Bronchial epithelial cell (primary cell): ENCODE results near the gene RDH12. TPM values are rescaled to one million over a fixed set of nuclear protein-coding genes. Genes with fewer than 3 reads are reported as not detected.

ENCODE experiments used
- DNase-seq: peaks from one replicate; pipeline ENCODE4 v3.0.0-alpha.2; 2010; ENCODE audit warnings: low read depth
- FAIRE-seq: peaks from 2 replicates; lab custom pipeline; 2011; peaks lifted over from hg19 to GRCh38; lab: Jason Lieb, UNC
- H3K27me3 ChIP-seq: 2 replicates; pipeline ENCODE4 v1.5.1; 2011; ENCODE audit warnings: low read length; ENCODE audit not compliant: control insufficient read depth, insufficient read depth
- H3K36me3 ChIP-seq: 2 replicates; pipeline ENCODE4 v1.5.1; 2011; ENCODE audit warnings: low read length; ENCODE audit not compliant: control insufficient read depth, insufficient read depth
- H3K4me3 ChIP-seq: 2 replicates; pipeline ENCODE4 v1.5.1; 2011; ENCODE audit warnings: mild to moderate bottlenecking, low read depth, low read length, control low read depth
- total RNA-seq: library from RNA; depleted of rRNA; stranded (reverse); fragments of >200 nt; gene quantifications from 2 replicates; pipeline ENCODE4 v1.2.1, GENCODE V29; 2014
- TF ChIP-seq, protein P1 (sequence below): IDR thresholded peaks from 2 replicates; pipeline ENCODE4 v1.5.1; 2011; ENCODE audit warnings: mild to moderate bottlenecking, moderate library complexity, low read length, control low read depth, inconsistent platforms; ENCODE audit not compliant: insufficient read depth, severe bottlenecking

RDH12 gene
- total RNA-seq, 1 donor from 2014 or later, result 1.3 TPM

- TF ChIP-seq, protein P1, sequence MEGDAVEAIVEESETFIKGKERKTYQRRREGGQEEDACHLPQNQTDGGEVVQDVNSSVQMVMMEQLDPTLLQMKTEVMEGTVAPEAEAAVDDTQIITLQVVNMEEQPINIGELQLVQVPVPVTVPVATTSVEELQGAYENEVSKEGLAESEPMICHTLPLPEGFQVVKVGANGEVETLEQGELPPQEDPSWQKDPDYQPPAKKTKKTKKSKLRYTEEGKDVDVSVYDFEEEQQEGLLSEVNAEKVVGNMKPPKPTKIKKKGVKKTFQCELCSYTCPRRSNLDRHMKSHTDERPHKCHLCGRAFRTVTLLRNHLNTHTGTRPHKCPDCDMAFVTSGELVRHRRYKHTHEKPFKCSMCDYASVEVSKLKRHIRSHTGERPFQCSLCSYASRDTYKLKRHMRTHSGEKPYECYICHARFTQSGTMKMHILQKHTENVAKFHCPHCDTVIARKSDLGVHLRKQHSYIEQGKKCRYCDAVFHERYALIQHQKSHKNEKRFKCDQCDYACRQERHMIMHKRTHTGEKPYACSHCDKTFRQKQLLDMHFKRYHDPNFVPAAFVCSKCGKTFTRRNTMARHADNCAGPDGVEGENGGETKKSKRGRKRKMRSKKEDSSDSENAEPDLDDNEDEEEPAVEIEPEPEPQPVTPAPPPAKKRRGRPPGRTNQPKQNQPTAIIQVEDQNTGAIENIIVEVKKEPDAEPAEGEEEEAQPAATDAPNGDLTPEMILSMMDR, result no peak
- DNase-seq (no peak), FAIRE-seq (no peak)
- Histone ChIP-seq H3K4me3 (no peak overlapping the region), H3K27me3 (no peaks in the 10 kb centered on the region), H3K36me3 (peaks cover 12% of the 10 kb centered on the region)
Observed at GRCh38 chr14:67756496-67756895, 54.8 kb downstream of the RDH12 start.

DNA sequence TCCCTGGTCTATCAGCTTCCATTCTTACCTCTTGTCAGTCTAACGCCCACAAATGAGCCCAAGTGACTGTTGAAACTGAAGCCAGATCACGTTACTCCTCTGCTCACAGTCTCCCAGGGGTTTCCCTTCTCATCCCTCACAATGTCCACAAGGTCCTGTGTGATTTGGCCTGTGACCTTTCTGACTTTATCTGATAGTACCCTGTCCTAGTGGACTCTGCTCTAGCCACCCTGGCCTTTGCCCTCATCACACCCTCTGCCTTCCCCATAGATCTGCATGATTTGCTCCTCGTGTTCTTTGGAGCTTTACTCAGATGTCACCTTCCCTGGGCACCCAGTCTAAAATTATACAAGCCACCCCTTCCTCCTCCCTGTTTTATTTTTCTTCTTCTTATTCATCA is 55.5 kb downstream of the RDH12 start:
- TF ChIP-seq, protein P1, result no peak
- H3K4me3 ChIP-seq, result no peak overlapping the region
- FAIRE-seq (no peak), DNase-seq (no peak)
- H3K36me3 ChIP-seq, result peaks cover 13% of the 10 kb centered on the region
- no peaks in the 10 kb centered on the region for H3K27me3 ChIP-seq

DNA sequence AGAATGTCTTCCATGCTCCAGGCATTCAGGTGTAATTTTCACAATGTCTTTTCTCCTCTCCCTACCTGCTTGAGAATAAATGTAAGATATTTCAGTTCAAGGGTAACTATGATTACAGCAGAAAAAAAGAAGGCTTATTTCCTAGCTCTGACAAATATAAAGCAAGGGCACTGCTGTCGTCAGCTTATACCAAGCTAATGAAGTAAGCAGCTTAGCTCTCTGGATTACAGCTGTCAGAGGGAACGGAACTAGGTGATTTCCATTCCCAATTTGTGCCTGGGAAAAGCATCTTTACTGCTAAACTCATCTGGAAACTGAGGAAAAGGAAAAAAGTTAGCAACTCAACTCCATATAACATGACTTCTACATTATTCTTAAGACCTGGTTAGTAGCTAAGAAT is 58.2 kb downstream of the RDH12 start:
- no peak for FAIRE-seq
- DNase-seq, result no peak
- H3K27me3 ChIP-seq, result no peaks in the 10 kb centered on the region
- TF ChIP-seq, protein P1, result no peak
- H3K36me3 ChIP-seq, result peaks cover 12% of the 10 kb centered on the region
- H3K4me3 ChIP-seq, result no peak overlapping the region

DNA sequence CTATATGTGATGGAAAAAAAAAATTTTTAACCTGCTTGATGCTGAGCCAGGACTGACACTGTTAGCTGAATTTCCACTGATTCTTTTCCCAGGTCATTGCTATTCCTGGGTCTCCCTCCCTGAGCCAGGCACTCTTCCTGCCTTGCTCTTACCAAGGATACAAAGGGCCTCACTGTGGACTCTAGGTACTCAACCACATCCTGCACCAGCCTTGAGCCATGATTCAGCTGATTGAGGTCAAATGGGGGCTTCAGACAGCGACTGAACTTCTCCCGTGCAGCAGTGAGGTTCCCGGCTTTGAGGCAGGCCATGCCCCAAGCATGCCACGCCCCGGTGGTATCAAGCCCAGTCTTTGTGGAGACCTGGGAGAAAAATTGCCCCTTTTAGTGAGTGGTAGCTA is 60.4 kb downstream of the RDH12 start:
- FAIRE-seq (no peak), DNase-seq (no peak)
- TF ChIP-seq, protein P1, result no peak
- H3K27me3 ChIP-seq, result no peaks in the 10 kb centered on the region
- H3K4me3 ChIP-seq, result no peak overlapping the region
- H3K36me3 ChIP-seq, result peaks cover 9% of the 10 kb centered on the region

DNA sequence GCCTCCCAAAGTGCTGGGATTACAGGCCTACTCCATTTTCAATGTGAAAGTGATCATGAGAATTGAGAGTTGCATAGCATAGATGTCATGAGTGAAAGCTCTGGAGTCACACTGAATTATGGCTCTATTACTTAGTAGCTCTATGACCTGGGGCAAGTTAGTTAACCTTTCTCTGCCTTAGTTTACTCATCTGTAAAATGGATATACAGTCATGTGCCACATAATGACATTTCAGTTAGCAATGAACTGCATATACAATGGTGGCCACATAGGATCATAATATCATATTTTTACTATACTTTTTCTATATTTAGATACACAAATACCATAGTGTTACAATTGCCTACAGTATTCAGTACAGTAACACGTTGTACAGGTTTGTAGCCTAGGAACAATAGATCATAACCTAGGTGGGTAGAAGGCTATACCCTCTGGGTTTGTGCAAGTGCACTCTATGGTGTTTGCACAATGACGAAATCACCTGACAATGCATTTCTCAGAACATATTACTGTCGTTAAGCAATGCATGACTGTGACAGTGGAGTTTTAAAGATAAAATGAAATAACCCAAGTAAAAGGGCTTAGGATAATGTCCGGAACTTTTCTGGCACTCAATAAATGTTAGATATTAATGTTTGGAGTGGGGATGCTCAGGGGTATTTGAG is 61.6 kb downstream of the RDH12 start:
- peak; percentile 85 for DNase-seq
- peaks cover 9% of the 10 kb centered on the region for H3K36me3 ChIP-seq

More for the DNA sequence above, 61.6 kb downstream of the RDH12 start:
- Histone ChIP-seq H3K27me3 (no peaks in the 10 kb centered on the region), H3K4me3 (no peak overlapping the region)
- TF ChIP-seq, protein P1, result no peak
- no peak for FAIRE-seq
